Tibial artery (tissue), 4 donors: Measurements from ENCODE around the gene GABRA5.

Experiments
- DNase-seq, 2 donors: peaks; one replicate each; pipeline ENCODE4 v3.0.0-alpha.2; 2019
- H3K27ac ChIP-seq, 2 donors: fragments of 200-600 bp; sonication (generic) in 1 of 2; 1 replicate in 1 of 2; 2 replicates in 1 of 2; pipeline ENCODE4 v1.5.1; 2018 to 2019; ENCODE audit warnings: mild to moderate bottlenecking in 1 of 2
- H3K27me3 ChIP-seq, 2 donors: fragments of 200-600 bp; sonication (generic) in 1 of 2; one replicate each; pipeline versions ENCODE4 v1.5.1 to v1.6.0; 2016 to 2019
- H3K36me3 ChIP-seq, 3 donors: fragments of 200-600 bp; sonication (generic) in 2 of 3; one replicate each; pipeline ENCODE4 v1.5.1; 2016 to 2019; ENCODE audit warnings: mild to moderate bottlenecking in 2 of 3
- H3K4me1 ChIP-seq, 4 donors: fragments of 200-600 bp; sonication (generic) in 2 of 4; 1 replicate in 3 of 4; 2 replicates in 1 of 4; pipeline ENCODE4 v1.5.1; 2016 to 2019
- H3K4me3 ChIP-seq, 2 donors: fragments of 200-600 bp; sonication (generic) in 1 of 2; 1 replicate in 1 of 2; 2 replicates in 1 of 2; pipeline ENCODE4 v1.5.1; 2018 to 2019; ENCODE audit warnings: mild to moderate bottlenecking in 2 of 2
- H3K9me3 ChIP-seq, 3 donors: fragments of 200-600 bp; sonication (generic) in 1 of 3; one replicate each; pipeline ENCODE4 v1.5.1; 2016 to 2019
- CTCF ChIP-seq, 2 experiments: fragments of 200-600 bp in 1 of 2; fragments of 450-650 bp in 1 of 2; IDR thresholded peaks; one replicate each; pipeline ENCODE4 v1.5.1; 2017 to 2019; ENCODE audit warnings: antibody characterized with exemption in 2 of 2, mild to moderate bottlenecking in 1 of 2, moderate library complexity in 1 of 2
- intact Hi-C: fragments of 100-400 bp; cut with DNase I; formaldehyde crosslinking; loops from one replicate; pipeline ENCODE4 v1.15.0; 2023; ENCODE audit warnings: low total_unique reads

Gene GABRA5

GRCh38 chr15:26842391-26842790, 24.5 kb upstream of the GABRA5 start:
- intact Hi-C loops: no loop called here
- H3K9me3 ChIP-seq: no peaks in the 10 kb centered on the region
- H3K4me1 ChIP-seq: no peaks in the 10 kb centered on the region
- no peak for TF ChIP-seq CTCF (IDR thresholded peaks at IDR 0.05)
- H3K27me3 ChIP-seq: peaks cover 0 to 5% of the 10 kb centered on the region in 2 donors
- H3K36me3 ChIP-seq: no peaks in the 10 kb centered on the region
- H3K4me3 ChIP-seq: no peak overlapping the region
- no peak overlapping the region for H3K27ac ChIP-seq
- DNase-seq: no peak

GRCh38 chr15:26844901-26845300, 22.0 kb upstream of the GABRA5 start:
- intact Hi-C loops: no loop called here
- TF ChIP-seq CTCF (IDR thresholded peaks at IDR 0.05): no peak
- peaks cover 0 to 5% of the 10 kb centered on the region in 2 donors for H3K27me3 ChIP-seq
- H3K4me1 ChIP-seq: no peaks in the 10 kb centered on the region
- H3K36me3 ChIP-seq: no peaks in the 10 kb centered on the region
- peaks cover 0 to 4% (median 0%) of the 10 kb centered on the region in 3 donors for H3K9me3 ChIP-seq
- H3K4me3 ChIP-seq: no peak overlapping the region
- DNase-seq: no peak
- no peak overlapping the region for H3K27ac ChIP-seq

GRCh38 chr15:26848498-26848897, 18.4 kb upstream of the GABRA5 start:
- no peak for DNase-seq
- Histone ChIP-seq H3K4me3 (no peak overlapping the region), H3K36me3 (no peaks in the 10 kb centered on the region), H3K27me3 (no peaks in the 10 kb centered on the region), H3K9me3 (peaks cover 0 to 4% (median 0%) of the 10 kb centered on the region in 3 donors), H3K27ac (no peak overlapping the region), H3K4me1 (no peaks in the 10 kb centered on the region)
- intact Hi-C loops: no loop called here
- TF ChIP-seq CTCF (IDR thresholded peaks at IDR 0.05): no peak

- intact Hi-C loops: no loop called here
- TF ChIP-seq CTCF (IDR thresholded peaks at IDR 0.05): no peak
- Histone ChIP-seq H3K27me3 (no peaks in the 10 kb centered on the region), H3K9me3 (peaks cover 0 to 4% (median 0%) of the 10 kb centered on the region in 3 donors), H3K4me1 (no peaks in the 10 kb centered on the region), H3K4me3 (no peak overlapping the region), H3K27ac (no peak overlapping the region), H3K36me3 (no peaks in the 10 kb centered on the region)
- DNase-seq: no peak
Observed at GRCh38 chr15:26850161-26850560, 16.7 kb upstream of the GABRA5 start.

GRCh38 chr15:26852980-26853379, 13.9 kb upstream of the GABRA5 start:
- H3K4me3 ChIP-seq: no peak overlapping the region
- no peaks in the 10 kb centered on the region for H3K36me3 ChIP-seq
- peaks cover 0 to 4% (median 0%) of the 10 kb centered on the region in 3 donors for H3K9me3 ChIP-seq
- no peak for TF ChIP-seq CTCF (IDR thresholded peaks at IDR 0.05)
- peaks cover 0 to 3% of the 10 kb centered on the region in 2 donors for H3K27me3 ChIP-seq
- no peak for DNase-seq
- intact Hi-C loops: no loop called here
- H3K27ac ChIP-seq: no peak overlapping the region
- H3K4me1 ChIP-seq: no peaks in the 10 kb centered on the region

- intact Hi-C loops: no loop called here
- Histone ChIP-seq H3K4me1 (no peaks in the 10 kb centered on the region), H3K27me3 (peaks cover 0 to 3% of the 10 kb centered on the region in 2 donors), H3K27ac (no peak overlapping the region), H3K4me3 (no peak overlapping the region), H3K9me3 (no peaks in the 10 kb centered on the region), H3K36me3 (no peaks in the 10 kb centered on the region)
- TF ChIP-seq CTCF (IDR thresholded peaks at IDR 0.05): no peak
- no peak for DNase-seq
Observed at GRCh38 chr15:26854435-26854834, 12.4 kb upstream of the GABRA5 start.
